Central memory CD8-positive, alpha-beta T cell (primary cell): ENCODE results near the gene PLAAT2.
A peak's percentile ranks its signal among the peaks of the same experiment; 100 is the strongest.
"Not testable (repeated sequence)": the region's sequence is repeated elsewhere in the genome, so short reads cannot be mapped to it uniquely, and the experiment has no call there.

ENCODE experiments used
- ATAC-seq: fragments of 150-1000 bp; cut with Tn5 transposase; replicated peaks from 2 replicates; pipeline ENCODE4 v1.10.0; 2022; ENCODE audit warnings: mild to moderate bottlenecking, moderate FRiP score, moderate number of reproducible peaks; ENCODE audit not compliant: poor library complexity, severe bottlenecking; ENCODE audit errors: extremely low read depth
- DNase-seq, 2 donors: peaks; one replicate each; pipeline ENCODE4 v3.0.0; 2021; ENCODE audit warnings: low spot score in 2 of 2
- H3K27ac Mint-ChIP-seq: one replicate; pipeline ENCODE4 v1.8.0; 2022; ENCODE audit warnings: low read depth, mild to moderate bottlenecking, moderate library complexity, mixed read lengths
- H3K27me3 Mint-ChIP-seq: one replicate; pipeline ENCODE4 v1.8.0; 2022; ENCODE audit warnings: mixed read lengths
- H3K36me3 Mint-ChIP-seq: one replicate; pipeline ENCODE4 v1.8.0; 2022; ENCODE audit warnings: mild to moderate bottlenecking, moderate library complexity, mixed read lengths; ENCODE audit not compliant: insufficient read depth
- H3K4me1 Mint-ChIP-seq: one replicate; pipeline ENCODE4 v1.8.0; 2022; ENCODE audit warnings: mixed read lengths
- H3K4me3 Mint-ChIP-seq: one replicate; pipeline ENCODE4 v1.8.0; 2022; ENCODE audit warnings: mild to moderate bottlenecking, moderate library complexity, mixed read lengths
- H3K9me3 Mint-ChIP-seq: one replicate; pipeline ENCODE4 v1.8.0; 2022; ENCODE audit warnings: mixed read lengths

The PLAAT2 gene

GRCh38 chr11:63598556-63598955, 35.4 kb upstream of the PLAAT2 start:
- Mint-ChIP-seq H3K27ac (no peak overlapping the region), H3K36me3 (peaks cover 19% of the 10 kb centered on the region), H3K4me1 (peaks cover 6% of the 10 kb centered on the region), H3K9me3 (no peaks in the 10 kb centered on the region), H3K4me3 (no peak overlapping the region), H3K27me3 (no peaks in the 10 kb centered on the region)
- DNase-seq (no peak), ATAC-seq (no peak)

DNA sequence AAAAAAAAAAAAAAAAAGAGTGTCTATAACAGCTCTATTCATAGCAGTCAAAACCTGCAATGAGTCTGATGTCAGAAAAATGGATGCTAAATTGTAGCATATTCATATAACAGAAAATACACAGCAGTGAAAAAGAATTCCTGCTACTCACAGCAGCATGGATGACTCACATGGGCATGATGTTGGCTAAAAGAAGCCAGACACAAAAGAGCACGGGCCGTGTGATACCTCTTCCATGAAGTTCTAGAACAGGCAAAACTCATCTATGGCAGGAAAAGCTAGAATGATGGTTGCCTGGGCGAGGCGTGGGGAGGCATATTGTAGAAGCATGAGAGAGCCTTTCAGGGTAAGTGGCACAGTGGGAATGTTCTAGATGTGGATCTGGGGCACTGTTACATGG, 32.1 kb upstream of the PLAAT2 start:
- H3K27me3 Mint-ChIP-seq: no peaks in the 10 kb centered on the region
- H3K4me1 Mint-ChIP-seq: peaks cover 14% of the 10 kb centered on the region
- DNase-seq: no peak
- H3K4me3 Mint-ChIP-seq: no peak overlapping the region
- H3K9me3 Mint-ChIP-seq: no peaks in the 10 kb centered on the region
- H3K27ac Mint-ChIP-seq: no peak overlapping the region
- ATAC-seq: no peak
- peaks cover 25% of the 10 kb centered on the region for H3K36me3 Mint-ChIP-seq

GRCh38 chr11:63592975-63593395, 29.8 kb upstream of the PLAAT2 start:
- Mint-ChIP-seq H3K4me3 (no peak overlapping the region), H3K36me3 (peaks cover 30% of the 10 kb centered on the region), H3K9me3 (no peaks in the 10 kb centered on the region), H3K4me1 (peaks cover 19% of the 10 kb centered on the region), H3K27me3 (no peaks in the 10 kb centered on the region), H3K27ac (no peak overlapping the region)
- ATAC-seq: no peak
- no peak for DNase-seq

DNA sequence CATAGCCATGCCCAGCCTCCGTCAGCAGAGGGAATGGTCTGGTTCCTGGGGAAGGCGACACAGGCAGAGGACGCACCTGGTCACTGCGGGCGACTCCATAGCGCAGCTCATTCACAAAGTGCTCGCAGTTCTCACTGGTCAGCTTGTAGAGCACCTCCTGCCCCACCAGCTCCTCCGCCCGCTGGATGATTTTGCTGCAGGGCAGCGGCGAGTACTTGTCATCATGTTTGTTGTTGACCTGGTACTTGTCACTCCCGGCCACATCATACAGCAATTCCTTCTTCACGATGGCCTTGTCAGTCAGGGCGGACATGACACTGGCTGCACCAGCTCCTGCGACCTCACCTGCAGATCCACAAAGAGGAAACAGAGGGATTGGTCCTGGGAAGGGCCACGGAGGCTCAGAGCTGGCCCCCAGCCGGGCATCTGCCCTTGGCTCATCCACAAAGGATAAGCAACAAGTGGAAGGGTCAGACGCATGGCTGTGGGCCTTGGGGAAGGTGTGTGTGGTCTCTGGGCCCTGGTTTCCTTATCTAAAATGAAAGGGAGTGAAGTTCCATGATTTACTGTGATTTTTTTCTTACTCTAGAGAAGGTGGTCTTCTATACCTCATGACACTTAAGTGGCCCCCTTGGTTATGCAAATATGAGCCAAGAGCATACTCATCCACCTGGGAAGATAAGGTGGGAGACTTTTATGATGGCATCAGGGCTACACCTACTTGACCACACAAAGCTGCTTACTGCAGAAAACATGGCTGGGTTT, 27.0 kb upstream of the PLAAT2 start:
- Mint-ChIP-seq H3K4me3 (no peak overlapping the region), H3K36me3 (peaks cover 24% of the 10 kb centered on the region), H3K4me1 (peaks cover 19% of the 10 kb centered on the region), H3K9me3 (no peaks in the 10 kb centered on the region), H3K27me3 (no peaks in the 10 kb centered on the region), H3K27ac (no peak overlapping the region)
- no peak for DNase-seq
- ATAC-seq: no peak

- no peaks in the 10 kb centered on the region for H3K9me3 Mint-ChIP-seq
- no peaks in the 10 kb centered on the region for H3K27me3 Mint-ChIP-seq
- H3K4me1 Mint-ChIP-seq: peaks cover 14% of the 10 kb centered on the region
- H3K36me3 Mint-ChIP-seq: peaks cover 24% of the 10 kb centered on the region
- H3K27ac Mint-ChIP-seq: peak overlapping the region; percentile 17
- ATAC-seq: no peak
- H3K4me3 Mint-ChIP-seq: no peak overlapping the region
- DNase-seq: no peak
These were observed 25.8 kb upstream of the PLAAT2 start for GRCh38 chr11:63589000-63589399.

DNA sequence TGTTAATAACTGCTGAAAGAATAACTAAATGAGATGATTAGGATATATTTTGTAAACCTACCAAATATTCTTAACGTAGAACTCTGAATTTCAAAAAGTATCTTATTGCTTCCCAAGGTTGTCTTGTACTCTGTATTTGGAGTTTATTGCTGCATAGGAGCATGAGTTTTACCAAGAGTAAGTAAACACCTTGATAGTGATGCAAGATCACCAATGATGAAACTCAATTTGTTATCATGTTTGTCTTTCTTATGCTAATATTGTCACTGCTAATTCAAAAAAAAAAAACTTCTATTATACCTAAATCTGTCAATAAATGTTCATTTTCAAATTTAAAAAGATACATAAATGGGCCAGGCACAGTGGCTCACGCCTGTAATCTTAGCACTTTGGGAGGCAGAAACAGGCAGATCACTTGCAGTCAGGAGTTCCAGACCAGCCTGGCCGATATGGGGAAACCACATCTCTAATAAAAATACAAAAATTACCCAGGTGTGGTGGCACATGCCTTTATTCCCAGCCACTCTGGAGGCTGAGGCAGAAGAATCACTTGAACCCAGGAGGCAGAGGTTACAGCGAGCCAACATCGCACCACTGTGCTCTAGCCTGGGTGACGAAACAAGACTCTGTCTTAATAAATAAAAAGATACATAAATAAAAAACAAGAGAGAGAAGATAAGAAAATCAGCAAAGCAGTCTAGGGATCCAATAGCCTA, 23.4 kb upstream of the PLAAT2 start:
- Mint-ChIP-seq H3K9me3 (peaks cover 4% of the 10 kb centered on the region), H3K36me3 (peaks cover 24% of the 10 kb centered on the region), H3K27me3 (no peaks in the 10 kb centered on the region), H3K4me1 (peaks cover 29% of the 10 kb centered on the region), H3K4me3 (no peak overlapping the region), H3K27ac (no peak overlapping the region)
- DNase-seq: no peak
- no peak for ATAC-seq

- DNase-seq (no peak), ATAC-seq (no peak)
- peak overlapping the region; percentile 42 for H3K4me3 Mint-ChIP-seq
- H3K9me3 Mint-ChIP-seq: peaks cover 7% of the 10 kb centered on the region
- H3K27ac Mint-ChIP-seq: peak overlapping the region; percentile 88
- H3K27me3 Mint-ChIP-seq: no peaks in the 10 kb centered on the region
- H3K4me1 Mint-ChIP-seq: peaks cover 27% of the 10 kb centered on the region
- peaks cover 17% of the 10 kb centered on the region for H3K36me3 Mint-ChIP-seq
These were observed 20.1 kb upstream of the PLAAT2 start for GRCh38 chr11:63583357-63583677.

DNA sequence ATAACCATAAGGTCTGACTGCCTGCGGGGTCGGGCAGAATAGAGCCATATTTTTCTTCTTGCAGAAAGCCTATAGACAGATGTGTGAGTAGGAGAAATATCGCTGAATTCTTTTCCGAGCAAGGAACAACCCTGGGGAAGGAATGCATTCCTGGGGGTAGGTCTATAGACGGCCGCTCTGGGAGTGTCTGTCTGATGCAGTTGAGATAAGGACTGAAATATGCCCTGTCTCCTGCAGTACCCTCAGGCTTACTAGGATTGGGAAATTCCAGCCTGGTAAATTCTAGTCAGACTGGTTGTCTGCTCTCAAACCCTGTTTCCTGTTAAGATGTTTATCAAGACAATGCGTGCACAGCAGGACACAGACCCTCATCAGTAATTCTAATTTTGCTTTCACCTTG, 18.0 kb upstream of the PLAAT2 start:
- H3K36me3 Mint-ChIP-seq: peaks cover 12% of the 10 kb centered on the region
- H3K9me3 Mint-ChIP-seq, H3K4me3 Mint-ChIP-seq, H3K27me3 Mint-ChIP-seq, ATAC-seq, DNase-seq: not testable (repeated sequence)
- H3K4me1 Mint-ChIP-seq: peaks cover 27% of the 10 kb centered on the region
- H3K27ac Mint-ChIP-seq: peak overlapping the region; percentile 88

DNA sequence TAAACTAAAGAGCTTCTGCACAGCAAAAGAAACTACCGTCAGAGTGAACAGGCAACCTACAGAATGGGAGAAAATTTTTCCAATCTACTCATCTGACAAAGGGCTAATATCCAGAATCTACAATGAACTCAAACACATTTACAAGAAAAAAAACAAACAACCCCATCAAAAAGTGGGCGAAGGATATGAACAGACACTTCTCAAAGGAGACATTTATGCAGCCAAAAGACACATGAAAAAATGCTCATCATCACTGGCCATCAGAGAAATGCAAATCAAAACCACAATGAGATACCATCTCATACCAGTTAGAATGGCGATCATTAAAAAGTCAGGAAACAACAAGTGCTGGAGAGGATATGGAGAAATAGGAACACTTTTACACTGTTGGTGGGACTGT, 15.7 kb upstream of the PLAAT2 start:
- not testable (repeated sequence) for H3K4me3 Mint-ChIP-seq, H3K36me3 Mint-ChIP-seq, H3K27me3 Mint-ChIP-seq, ATAC-seq, H3K27ac Mint-ChIP-seq, DNase-seq, H3K9me3 Mint-ChIP-seq
- H3K4me1 Mint-ChIP-seq: peaks cover 45% of the 10 kb centered on the region

DNA sequence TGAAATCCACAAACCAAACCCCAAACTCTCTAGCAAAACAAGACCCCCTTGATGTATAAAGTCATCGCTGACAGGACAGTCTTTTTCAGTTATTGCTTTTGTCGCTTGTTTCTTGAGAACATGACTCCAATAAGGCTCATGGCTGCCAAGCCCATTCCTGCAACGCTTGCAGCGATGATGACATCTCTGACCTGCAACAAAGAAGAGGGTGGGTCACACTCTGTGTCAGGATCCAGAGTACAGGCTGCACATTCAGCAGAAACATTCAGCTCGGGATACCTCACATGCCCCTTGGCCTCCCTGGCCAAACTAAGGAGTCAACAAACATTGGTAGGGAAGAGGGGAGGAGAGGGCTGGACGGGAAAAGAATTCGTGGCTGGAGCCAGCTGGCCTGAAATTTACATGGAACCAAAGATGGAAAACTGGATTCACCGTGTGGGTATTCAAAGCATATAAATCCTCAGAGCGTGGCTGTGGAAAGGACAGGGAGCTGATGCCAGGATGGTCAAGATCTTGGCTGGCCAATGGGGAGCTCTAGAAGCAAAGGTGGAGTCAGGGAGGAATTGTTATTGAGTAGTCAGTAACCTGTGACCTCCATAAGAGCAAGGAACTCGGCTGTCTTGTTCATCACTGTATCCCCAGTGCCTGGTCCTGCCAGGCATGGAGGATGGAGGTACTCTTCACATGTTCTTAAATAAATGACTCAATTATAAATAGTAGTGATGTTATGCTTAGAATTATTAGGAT, 11.8 kb upstream of the PLAAT2 start:
- no peak for ATAC-seq
- peak overlapping the region; percentile 96 for H3K27ac Mint-ChIP-seq
- peaks cover 32% of the 10 kb centered on the region for H3K4me1 Mint-ChIP-seq
- H3K36me3 Mint-ChIP-seq: peaks cover 5% of the 10 kb centered on the region
- H3K9me3 Mint-ChIP-seq: no peaks in the 10 kb centered on the region
- H3K27me3 Mint-ChIP-seq: no peaks in the 10 kb centered on the region
- peak overlapping the region; percentile 72 for H3K4me3 Mint-ChIP-seq
- DNase-seq: no peak

DNA sequence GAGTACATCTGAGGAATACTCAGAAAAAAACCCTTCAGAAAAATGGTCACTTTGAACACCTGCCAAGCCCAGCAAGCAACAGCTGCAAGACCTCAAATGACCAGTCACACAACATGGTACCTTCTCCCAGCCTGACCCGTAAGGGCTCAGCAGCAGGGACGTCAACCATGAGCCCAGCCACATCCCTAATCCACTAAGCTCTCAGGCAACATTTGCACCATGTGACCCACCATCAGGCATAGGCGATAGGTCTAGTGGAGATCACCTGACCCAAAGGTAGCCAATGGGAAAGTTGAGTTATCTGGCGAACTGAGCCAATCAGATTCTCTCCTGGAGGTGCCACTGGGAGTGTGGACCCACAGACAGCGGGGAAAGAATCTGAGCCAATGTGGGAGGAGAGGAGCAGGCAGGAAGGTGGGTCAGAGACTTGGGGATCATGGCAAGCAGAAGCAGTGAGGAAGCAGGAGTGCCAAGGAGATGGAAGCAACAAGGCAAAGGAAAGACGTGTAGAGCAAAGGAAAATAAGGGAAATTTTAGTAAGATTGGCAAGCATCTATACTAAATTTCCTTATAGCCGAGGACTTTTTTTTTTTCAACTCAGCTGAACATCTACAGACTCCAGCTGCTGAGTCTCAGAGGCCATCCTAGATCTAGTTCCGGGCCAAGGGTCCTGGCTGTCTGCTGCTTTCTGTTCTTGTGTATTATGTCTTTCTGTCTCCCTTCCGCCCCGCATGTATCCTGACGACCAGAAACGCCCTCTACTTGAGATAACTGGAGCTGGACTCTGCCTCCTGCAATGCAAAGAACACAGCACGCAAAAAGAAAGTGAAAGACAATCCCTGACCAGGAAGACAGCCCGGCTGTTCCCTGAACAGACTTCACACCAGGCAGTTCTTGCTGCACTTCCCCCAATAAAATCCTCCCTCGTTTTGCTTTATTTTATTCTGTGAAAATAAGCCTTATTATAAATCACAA, 11.0 kb upstream of the PLAAT2 start:
- Mint-ChIP-seq H3K4me1 (peaks cover 32% of the 10 kb centered on the region), H3K27ac (peak overlapping the region; percentile 96), H3K36me3 (peaks cover 5% of the 10 kb centered on the region), H3K4me3 (peak overlapping the region; percentile 72), H3K9me3 (no peaks in the 10 kb centered on the region), H3K27me3 (no peaks in the 10 kb centered on the region)
- ATAC-seq (peak; percentile 76), DNase-seq (no peak)
